HAP-1 (cell line): Measurements from ENCODE around the gene GM2A.
A peak's percentile ranks its signal among the peaks of the same experiment; 100 is the strongest.

ENCODE experiments used
- DNase-seq, 2 experiments: peaks; one replicate each; pipeline ENCODE4 v3.0.0-alpha.2; 2016 to 2020; ENCODE audit warnings: low spot score in 2 of 2
- H3K27me3 ChIP-seq: fragments of 250-450 bp; sonication (Bioruptor Pico); 2 replicates; pipeline ENCODE4 v1.5.1; 2020; ENCODE audit warnings: low read depth, mild to moderate bottlenecking, moderate library complexity
- H3K36me3 ChIP-seq: fragments of 250-450 bp; sonication (Bioruptor Pico); replicated peaks from 2 replicates; pipeline ENCODE4 v1.5.1; 2020; ENCODE audit warnings: mild to moderate bottlenecking
- H3K4me1 ChIP-seq: fragments of 250-450 bp; sonication (Bioruptor Pico); 2 replicates; pipeline ENCODE4 v1.5.1; 2020; ENCODE audit warnings: mild to moderate bottlenecking
- H3K4me3 ChIP-seq: fragments of 250-450 bp; sonication (Bioruptor Pico); 2 replicates; pipeline ENCODE4 v1.5.1; 2020; ENCODE audit warnings: mild to moderate bottlenecking, moderate library complexity
- H3K9me3 ChIP-seq: fragments of 250-450 bp; sonication (Bioruptor Pico); 2 replicates; pipeline ENCODE4 v1.5.1; 2020; ENCODE audit warnings: mild to moderate bottlenecking, moderate library complexity
- in situ Hi-C: fragments of 300-500 bp; cut with MboI; formaldehyde crosslinking; loops from 3 replicates; pipeline ENCODE4 v1.14.3; 2020; ENCODE audit warnings: low sequenced_read_pairs, inconsistent platforms, mixed read lengths

Gene GM2A

DNA sequence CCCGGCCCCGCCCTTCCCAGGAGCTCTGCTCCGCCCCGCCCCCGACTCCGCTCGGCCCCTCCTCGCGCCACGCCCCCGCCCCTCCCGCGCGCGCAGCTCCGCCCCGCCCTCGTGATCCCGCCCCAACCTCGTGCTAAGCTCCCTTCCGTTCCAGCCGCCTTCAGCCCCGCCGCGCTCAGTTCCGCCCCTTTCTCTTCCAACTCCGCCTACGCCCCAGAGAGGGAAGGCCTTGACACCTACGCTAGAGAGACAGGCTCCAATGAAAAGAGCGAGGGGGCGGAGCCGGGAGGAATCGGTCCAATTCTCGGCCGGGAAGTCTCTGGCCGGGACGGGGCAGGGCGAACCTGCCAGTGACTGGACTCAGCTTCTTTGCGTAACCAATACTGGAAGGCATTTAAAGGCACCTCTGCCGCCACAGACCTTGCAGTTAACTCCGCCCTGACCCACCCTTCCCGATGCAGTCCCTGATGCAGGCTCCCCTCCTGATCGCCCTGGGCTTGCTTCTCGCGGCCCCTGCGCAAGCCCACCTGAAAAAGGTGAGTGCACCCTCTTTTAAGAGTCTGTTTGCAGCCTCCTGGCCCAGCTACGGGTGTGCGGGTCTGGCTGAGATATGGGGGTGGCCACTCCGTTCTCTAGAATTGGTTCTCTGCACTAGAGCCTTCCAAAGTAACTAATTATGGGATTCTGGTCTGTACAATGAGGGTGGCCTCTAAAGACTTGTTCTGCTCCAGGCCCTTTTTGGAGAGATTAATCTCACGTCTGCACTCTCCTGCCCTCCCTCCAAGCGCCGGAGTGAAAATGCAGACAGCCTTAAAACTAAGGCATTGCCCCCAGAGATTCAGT is at the start of gene GM2A:
Gene GM2A, plus strand, starts transcription at position 424 of the 843 bp plus-strand sequence. Its CDS starts 32 bp downstream, at position 456.
- Histone ChIP-seq H3K9me3 (no peaks in the 10 kb centered on the region), H3K36me3 (no peaks in the 10 kb centered on the region), H3K4me1 (peaks cover 10% of the 10 kb centered on the region), H3K4me3 (peak within 1 kb of the TSS; percentile 59), H3K27me3 (no peaks in the 10 kb centered on the region)
- DNase-seq: peak; percentile 98 to 100
- in situ Hi-C loops: no loop called here

DNA sequence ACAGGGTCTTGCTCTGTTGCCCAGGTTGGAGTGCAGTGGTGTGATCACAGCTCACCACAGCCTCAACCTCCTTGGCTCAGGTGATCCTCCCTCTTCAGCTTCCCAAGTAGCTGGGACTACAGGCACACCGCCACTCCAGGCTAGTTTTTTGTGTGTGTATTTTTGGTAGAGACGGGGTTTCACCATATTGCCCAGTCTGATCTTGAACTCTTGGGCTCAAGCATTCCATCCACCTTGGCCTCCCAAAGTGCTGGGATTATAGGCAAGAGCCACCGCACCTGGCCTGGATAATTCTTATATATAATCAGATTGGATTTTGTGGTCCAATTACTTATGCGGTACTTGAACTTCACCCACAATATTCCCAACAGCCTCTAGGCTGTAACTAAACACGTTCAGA is 48.9 kb upstream of the GM2A start:
- H3K4me1 ChIP-seq: no peaks in the 10 kb centered on the region; the same call in 1 of the 2 replicates
- DNase-seq: no peak
- no peaks in the 10 kb centered on the region for H3K36me3 ChIP-seq
- no peak overlapping the region for H3K4me3 ChIP-seq
- in situ Hi-C loops: no loop called here
- H3K9me3 ChIP-seq: no peaks in the 10 kb centered on the region
- H3K27me3 ChIP-seq: no peaks in the 10 kb centered on the region

DNA sequence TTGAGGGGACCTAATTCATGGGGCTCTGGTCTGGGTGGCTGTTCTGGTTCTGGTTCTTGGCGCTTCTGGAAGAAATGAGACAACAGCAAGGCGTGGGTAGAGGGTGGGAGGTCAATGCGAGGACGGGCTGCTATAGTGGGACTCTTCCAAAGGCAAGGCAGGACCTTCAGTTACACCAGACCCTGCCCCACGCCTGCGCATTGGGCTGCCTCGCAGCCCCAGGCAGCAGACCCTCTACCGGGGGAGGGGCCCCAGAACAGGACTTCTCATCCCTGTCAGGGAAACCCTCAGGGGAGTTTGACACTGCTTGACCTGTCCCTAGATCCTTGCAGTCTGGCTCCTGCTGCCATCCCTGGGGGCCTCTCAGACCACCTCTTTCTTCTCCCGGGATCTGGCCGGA is 47.6 kb upstream of the GM2A start:
- H3K27me3 ChIP-seq: no peaks in the 10 kb centered on the region
- no peaks in the 10 kb centered on the region for H3K9me3 ChIP-seq
- H3K4me1 ChIP-seq: no peaks in the 10 kb centered on the region; the same call in 1 of the 2 replicates
- in situ Hi-C loops: no loop called here
- no peak overlapping the region for H3K4me3 ChIP-seq
- H3K36me3 ChIP-seq: no peaks in the 10 kb centered on the region
- no peak for DNase-seq

DNA sequence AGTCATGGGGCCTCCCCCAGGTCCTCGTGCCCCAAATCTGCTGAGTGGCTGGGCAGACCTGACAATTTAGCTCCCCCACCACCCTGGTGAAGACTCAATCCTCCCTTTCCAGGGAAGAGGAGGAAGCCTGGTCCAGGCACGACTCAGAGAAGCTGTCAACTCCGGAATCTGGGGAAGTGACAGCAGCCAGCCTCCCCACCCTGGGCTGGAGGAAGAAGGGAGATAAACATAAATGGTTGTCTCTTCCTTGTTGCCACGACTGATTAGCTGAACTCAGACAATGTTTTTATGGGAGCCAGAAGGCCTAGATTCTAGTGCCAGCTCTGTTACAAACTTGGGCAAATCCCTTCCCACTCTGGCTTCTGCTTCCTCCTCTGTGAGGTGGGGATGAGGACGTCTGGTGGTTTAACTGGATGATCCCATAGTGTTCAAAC is 44.5 kb upstream of the GM2A start:
- in situ Hi-C loops: no loop called here
- DNase-seq: no peak
- Histone ChIP-seq H3K27me3 (no peaks in the 10 kb centered on the region), H3K4me1 (no peaks in the 10 kb centered on the region), H3K36me3 (no peaks in the 10 kb centered on the region), H3K4me3 (no peak overlapping the region), H3K9me3 (no peaks in the 10 kb centered on the region)

DNA sequence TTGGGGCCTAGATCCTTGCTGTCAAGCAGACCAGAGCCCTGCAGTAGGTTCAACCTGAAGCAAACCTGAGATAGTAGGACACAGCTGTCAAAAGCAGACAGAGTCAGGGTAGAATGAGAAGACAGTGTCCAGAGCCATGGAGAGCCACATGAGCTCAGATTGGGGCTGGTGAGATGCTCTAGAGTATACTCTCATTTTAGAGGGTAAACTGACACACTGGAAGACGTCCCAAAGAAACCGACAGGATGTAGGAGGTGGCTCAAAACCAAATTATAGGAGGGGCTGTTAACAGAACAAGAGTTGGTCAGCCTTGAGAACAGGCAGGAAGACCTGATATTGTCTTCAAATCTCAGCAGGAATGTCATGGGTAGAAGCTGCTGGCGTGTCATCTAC is 40.6 kb upstream of the GM2A start:
- DNase-seq: no peak
- Histone ChIP-seq H3K36me3 (no peaks in the 10 kb centered on the region), H3K9me3 (no peaks in the 10 kb centered on the region), H3K4me3 (no peak overlapping the region), H3K27me3 (no peaks in the 10 kb centered on the region), H3K4me1 (peaks cover 4% of the 10 kb centered on the region; the same call in 1 of the 2 replicates)
- in situ Hi-C loops: no loop called here

DNA sequence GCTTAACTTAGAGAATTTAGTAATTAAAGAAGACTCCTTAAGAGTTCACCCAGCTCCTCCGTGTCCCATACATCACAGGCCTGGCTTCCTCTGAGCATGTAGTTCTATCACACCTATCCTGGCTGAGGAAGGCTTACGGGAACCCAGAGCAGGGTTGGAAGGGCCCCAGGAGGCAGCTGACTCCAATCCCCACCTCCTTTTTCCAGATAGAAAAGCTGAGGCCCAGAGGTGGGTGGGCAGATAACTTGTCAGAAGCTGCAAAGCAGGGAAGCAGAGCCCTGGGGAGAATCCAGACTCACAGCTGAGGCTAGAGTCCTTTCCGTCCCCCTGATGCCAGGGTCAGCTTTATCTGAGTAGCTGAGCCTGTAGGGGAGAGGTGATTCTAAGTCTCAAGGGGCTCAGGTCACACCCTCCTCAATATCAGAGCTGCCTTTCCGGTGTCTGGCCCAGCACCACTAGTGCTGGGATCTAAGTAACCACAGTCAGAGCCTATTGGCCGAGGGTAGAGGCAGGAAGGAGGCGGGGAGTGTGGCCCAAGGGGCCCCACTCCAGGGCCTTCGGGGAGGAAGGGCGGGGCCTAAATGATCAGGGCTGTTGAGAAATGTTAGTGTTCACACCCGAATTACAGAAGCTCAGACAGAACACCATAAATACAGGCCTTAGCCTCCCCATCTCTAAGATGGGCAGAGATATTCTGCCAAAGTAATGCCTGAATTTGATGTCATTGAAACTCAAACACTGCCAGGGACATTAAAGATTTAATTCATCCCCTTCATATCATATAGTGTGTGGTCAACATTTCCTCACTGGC is 39.0 kb upstream of the GM2A start:
- in situ Hi-C loops: no loop called here
- H3K4me3 ChIP-seq: no peak overlapping the region
- H3K4me1 ChIP-seq: peaks cover 4% of the 10 kb centered on the region; the same call in 1 of the 2 replicates
- no peaks in the 10 kb centered on the region for H3K27me3 ChIP-seq
- DNase-seq: peak; percentile 16 to 61
- no peaks in the 10 kb centered on the region for H3K36me3 ChIP-seq
- no peaks in the 10 kb centered on the region for H3K9me3 ChIP-seq

DNA sequence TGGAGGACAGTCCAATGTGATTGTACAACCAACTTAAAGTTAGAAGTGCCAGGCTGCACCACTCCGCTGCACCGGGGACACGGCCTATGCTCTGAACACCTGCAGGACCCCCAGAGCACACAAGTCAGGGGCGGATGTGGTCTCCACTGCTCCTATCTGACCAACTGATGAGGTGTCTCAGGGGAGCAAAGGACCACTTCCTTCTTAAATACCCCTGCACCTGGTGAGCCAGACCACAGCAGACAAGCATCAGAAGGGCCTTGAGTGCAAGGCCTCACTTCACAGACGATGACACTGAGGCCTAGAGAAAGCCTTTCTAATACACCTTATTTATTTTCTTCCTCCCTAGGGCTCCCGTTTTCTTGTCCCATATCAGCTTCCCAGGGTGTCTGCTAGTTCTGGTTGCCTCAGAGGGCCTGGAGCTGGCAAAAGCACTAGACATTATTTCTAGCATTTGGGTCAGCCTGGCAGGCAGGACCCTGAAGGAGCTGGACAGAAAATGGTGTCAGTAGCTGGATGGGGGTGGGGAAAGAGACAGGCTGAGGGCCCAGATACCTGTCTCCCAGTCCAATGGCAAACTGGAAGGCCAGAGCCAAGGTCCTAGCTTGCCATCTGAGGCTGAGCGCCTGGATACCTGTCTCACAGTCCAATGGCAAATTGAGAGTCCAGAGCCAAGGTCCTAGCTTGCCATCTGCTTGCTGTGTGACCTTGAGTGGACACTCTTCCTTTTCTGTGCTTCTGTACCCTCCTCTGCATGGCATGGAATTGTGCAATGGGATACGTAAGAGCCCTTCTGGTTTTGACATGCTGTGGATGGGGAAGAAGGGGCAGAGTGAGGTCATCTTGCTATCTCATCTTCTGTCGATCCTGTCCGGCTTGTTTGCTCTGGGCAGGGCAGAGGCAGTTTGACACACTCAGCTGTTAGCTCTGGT is 38.1 kb upstream of the GM2A start:
- in situ Hi-C loops: no loop called here
- no peaks in the 10 kb centered on the region for H3K27me3 ChIP-seq
- DNase-seq: no peak
- H3K9me3 ChIP-seq: no peaks in the 10 kb centered on the region
- H3K4me1 ChIP-seq: peaks cover 4% of the 10 kb centered on the region; the same call in 1 of the 2 replicates
- H3K36me3 ChIP-seq: no peaks in the 10 kb centered on the region
- no peak overlapping the region for H3K4me3 ChIP-seq

DNA sequence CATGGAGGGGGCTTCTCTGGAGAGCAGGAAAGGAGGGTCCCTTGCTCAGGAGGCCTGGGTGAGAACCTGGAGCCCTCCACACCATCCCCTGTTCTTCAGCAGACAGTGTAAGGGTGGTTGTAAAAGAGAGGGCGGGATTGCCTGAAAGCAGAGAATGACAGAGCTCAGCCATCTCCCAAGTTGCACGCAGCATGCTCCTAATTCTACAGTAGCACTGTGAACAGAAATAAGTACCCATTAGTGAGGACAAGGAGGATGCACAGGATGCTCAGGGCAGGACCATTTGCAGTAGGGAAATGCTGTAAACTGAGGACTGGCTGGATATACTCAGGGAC is 37.5 kb upstream of the GM2A start:
- no peak overlapping the region for H3K4me3 ChIP-seq
- H3K36me3 ChIP-seq: no peaks in the 10 kb centered on the region
- in situ Hi-C loops: no loop called here
- no peak for DNase-seq
- H3K27me3 ChIP-seq: no peaks in the 10 kb centered on the region
- H3K4me1 ChIP-seq: peaks cover 4% of the 10 kb centered on the region; the same call in 1 of the 2 replicates
- no peaks in the 10 kb centered on the region for H3K9me3 ChIP-seq

DNA sequence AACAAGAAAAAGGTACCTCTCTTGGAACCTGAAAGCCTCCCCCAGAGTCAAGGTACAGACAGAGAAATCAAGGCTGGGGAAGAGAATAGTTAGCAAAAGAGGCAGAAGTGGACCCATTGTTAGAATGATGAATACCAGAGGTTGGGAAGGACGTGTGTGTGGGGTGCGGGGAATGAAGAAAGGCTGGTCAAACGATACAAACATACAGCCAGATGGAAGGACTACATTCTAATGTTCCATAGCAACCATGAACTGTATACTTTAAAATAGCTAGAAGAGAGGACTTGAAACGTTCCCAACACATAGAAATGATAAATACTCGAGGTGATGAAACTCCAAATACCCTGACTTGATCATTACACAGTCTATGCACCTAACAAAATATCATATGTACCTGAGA is 36.2 kb upstream of the GM2A start:
- no peak for DNase-seq
- Histone ChIP-seq H3K4me3 (no peak overlapping the region), H3K36me3 (no peaks in the 10 kb centered on the region), H3K9me3 (no peaks in the 10 kb centered on the region), H3K4me1 (peaks cover 4% of the 10 kb centered on the region; the same call in 1 of the 2 replicates), H3K27me3 (no peaks in the 10 kb centered on the region)
- in situ Hi-C loops: no loop called here

DNA sequence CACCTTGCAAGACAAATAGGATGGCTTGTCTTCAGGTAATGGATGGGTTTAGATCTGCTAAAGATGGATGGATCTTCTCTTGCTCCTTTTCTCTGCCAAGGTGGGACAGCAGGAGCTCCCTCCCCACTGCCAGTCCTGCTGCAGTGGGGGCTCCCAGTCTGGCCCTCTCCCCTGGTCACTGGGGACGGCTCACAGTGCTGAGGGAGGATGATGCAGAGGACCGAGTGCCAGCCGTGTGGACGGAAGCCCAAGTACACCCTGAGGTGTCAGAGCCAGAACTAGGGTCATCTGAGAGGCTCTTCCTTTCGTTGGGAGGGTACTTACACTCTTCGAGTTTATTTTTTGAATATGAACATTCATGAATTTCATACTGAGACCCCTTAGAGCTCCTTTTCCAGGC is 34.8 kb upstream of the GM2A start:
- Histone ChIP-seq H3K9me3 (no peaks in the 10 kb centered on the region), H3K4me3 (no peak overlapping the region), H3K4me1 (peaks cover 9% of the 10 kb centered on the region), H3K27me3 (no peaks in the 10 kb centered on the region), H3K36me3 (no peaks in the 10 kb centered on the region)
- no peak for DNase-seq
- in situ Hi-C loops: no loop called here

DNA sequence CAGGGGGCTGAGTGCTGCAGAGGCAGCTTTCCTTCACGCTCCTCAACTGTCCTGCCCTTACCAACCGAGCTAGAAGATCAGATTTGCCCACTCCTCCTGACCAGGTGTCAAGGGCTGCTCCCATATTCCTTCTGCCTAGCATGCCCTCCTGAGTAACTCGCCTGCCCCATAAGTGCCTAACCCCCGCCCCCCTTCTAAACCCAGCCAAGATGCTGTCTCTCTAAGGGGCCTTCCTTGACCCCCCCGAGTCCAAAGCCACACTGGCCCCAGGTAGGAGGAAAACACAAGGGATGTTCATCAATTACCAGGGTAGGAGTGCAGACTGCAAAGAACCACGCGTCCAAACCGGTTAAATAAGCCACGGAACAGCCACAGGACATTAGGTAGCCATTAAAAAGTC is 33.8 kb upstream of the GM2A start:
- no peak for DNase-seq
- H3K27me3 ChIP-seq: no peaks in the 10 kb centered on the region
- no peaks in the 10 kb centered on the region for H3K9me3 ChIP-seq
- H3K4me1 ChIP-seq: peaks cover 7% of the 10 kb centered on the region
- in situ Hi-C loops: no loop called here
- no peak overlapping the region for H3K4me3 ChIP-seq
- H3K36me3 ChIP-seq: no peaks in the 10 kb centered on the region

DNA sequence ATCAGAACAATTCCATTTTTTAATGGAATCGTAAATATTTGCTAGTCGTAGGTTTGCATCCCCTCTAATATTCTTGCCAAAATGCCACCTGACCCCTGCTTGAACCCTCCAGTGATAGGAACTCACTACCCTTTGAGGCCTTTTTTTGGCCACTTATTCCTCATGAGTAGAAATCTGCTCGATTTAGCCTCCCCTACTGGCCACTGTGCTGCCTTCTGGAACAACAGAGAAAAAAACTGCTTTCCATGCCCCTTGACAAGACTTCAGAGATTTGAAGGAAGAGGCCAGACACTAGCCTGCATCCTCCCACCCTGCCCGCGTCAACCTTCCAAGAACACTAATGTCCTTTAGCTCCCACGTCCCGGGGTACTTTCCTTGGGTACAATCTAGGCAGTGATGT is 33.2 kb upstream of the GM2A start:
- Histone ChIP-seq H3K27me3 (no peaks in the 10 kb centered on the region), H3K4me1 (peaks cover 5% of the 10 kb centered on the region), H3K36me3 (no peaks in the 10 kb centered on the region), H3K4me3 (no peak overlapping the region), H3K9me3 (no peaks in the 10 kb centered on the region)
- in situ Hi-C loops: no loop called here
- DNase-seq: no peak

DNA sequence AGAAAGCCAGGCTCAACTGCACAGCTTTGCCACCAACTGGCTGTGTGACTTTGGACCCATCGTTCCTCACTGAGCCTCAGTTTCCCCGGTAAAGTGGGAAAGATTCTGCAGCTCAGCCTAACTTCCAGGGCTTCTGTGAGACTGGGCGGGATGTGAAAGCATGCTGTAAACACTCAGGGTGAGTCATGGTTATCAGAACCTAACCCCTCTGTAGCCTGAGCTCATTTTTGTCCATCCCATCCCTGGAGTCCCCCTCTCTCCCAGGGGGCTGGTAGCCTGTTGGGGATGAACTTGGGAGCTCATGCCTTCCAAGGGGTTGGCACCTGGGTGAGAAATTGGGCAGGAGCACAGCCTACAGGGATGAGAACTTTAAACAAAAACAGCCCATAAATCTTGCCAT is 31.4 kb upstream of the GM2A start:
- Histone ChIP-seq H3K4me1 (peaks cover 11% of the 10 kb centered on the region), H3K36me3 (no peaks in the 10 kb centered on the region), H3K27me3 (no peaks in the 10 kb centered on the region), H3K4me3 (no peak overlapping the region), H3K9me3 (no peaks in the 10 kb centered on the region)
- in situ Hi-C loops: no loop called here
- no peak for DNase-seq
